ENCODE measurements around the gene SELENON. TPM values are rescaled to one million over a fixed set of nuclear protein-coding genes. Genes with fewer than 3 reads are reported as not detected.

The SELENON gene
- total and polyA plus RNA-seq, 2 of the 13 experiments (the other 11 are each of a cell fraction or from before 2014, with no cell fraction given) = 3.8 to 8.0 TPM

GRCh38 chr1:25858906-25859789, 59.2 kb downstream of the SELENON start, which contains the start of gene AUNIP (continued):
- TF ChIP-seq ZNF646 (CRISPR knock-in tag; IDR thresholded peaks at IDR 0.05) = no peak
- peak; percentile 49; the same call in 1 of the 2 replicates for TF ChIP-seq SPEN (CRISPR knock-in tag; IDR thresholded peaks at IDR 0.05; ENCODE audit: low read depth)
- peak; percentile 80; the same call in 1 of the 2 replicates for TF ChIP-seq ZNF563 (CRISPR knock-in tag; IDR thresholded peaks at IDR 0.05)
- TF ChIP-seq HCFC1 (IDR thresholded peaks at IDR 0.05; ENCODE audit: low read depth, low read length) = 0 out of 2 replicates have a peak, but pooled peaks have one; percentile 24
- TF ChIP-seq KDM2A (CRISPR knock-in tag; IDR thresholded peaks at IDR 0.05; ENCODE audit: borderline replicate concordance, low read depth) = peak; percentile 84; the same call in 1 of the 2 replicates
- no peak for TF ChIP-seq RFX5 (IDR thresholded peaks at IDR 0.05; ENCODE audit: low read depth, low read length)
- peak; percentile 72 for TF ChIP-seq MED1 (CRISPR knock-in tag; IDR thresholded peaks at IDR 0.05)
- TF ChIP-seq ETS1 (CRISPR knock-in tag; IDR thresholded peaks at IDR 0.05) = no peak
- TF ChIP-seq STAG1 (CRISPR knock-in tag; IDR thresholded peaks at IDR 0.05) = no peak; the same call in 1 of the 2 replicates
- TF ChIP-seq SKIL (CRISPR knock-in tag; IDR thresholded peaks at IDR 0.05; ENCODE audit: borderline replicate concordance) = peak; percentile 66; the same call in 1 of the 2 replicates
- TF ChIP-seq ZNF546 (CRISPR knock-in tag; conservative IDR thresholded peaks at IDR 0.05) = no peak
- TF ChIP-seq HMGXB4 (CRISPR knock-in tag; IDR thresholded peaks at IDR 0.05; ENCODE audit: borderline replicate concordance in 1 of 2, low read depth in 1 of 2) = peak; percentile 43 to 63; a peak in 3 of 4 replicates
- TF ChIP-seq ZNF160 (CRISPR knock-in tag; IDR thresholded peaks at IDR 0.05) = peak; percentile 81
- TF ChIP-seq RFXAP (CRISPR knock-in tag; IDR thresholded peaks at IDR 0.05; ENCODE audit: borderline replicate concordance) = peak; percentile 56; the same call in 1 of the 2 replicates
